Fibroblast of pulmonary artery (primary cell): ENCODE data around the gene PTPRK.

Source experiments
- DNase-seq: peaks from one replicate; pipeline ENCODE4 v3.0.0-alpha.2; 2010; ENCODE audit warnings: low read depth
- H3K4me3 ChIP-seq: replicated peaks from 2 replicates; pipeline ENCODE4 v1.5.1; 2011; ENCODE audit warnings: low read depth, mild to moderate bottlenecking, control low read depth, low read length, moderate library complexity
- TF ChIP-seq, protein P1 (sequence below): IDR thresholded peaks from 2 replicates; pipeline ENCODE4 v1.5.1; 2011; ENCODE audit warnings: mild to moderate bottlenecking, control low read depth, low read length, inconsistent platforms; ENCODE audit errors: missing control alignments

Gene PTPRK

GRCh38 chr6:128174724-128175123 is 345.7 kb downstream of the PTPRK start:
- TF ChIP-seq, protein P1, sequence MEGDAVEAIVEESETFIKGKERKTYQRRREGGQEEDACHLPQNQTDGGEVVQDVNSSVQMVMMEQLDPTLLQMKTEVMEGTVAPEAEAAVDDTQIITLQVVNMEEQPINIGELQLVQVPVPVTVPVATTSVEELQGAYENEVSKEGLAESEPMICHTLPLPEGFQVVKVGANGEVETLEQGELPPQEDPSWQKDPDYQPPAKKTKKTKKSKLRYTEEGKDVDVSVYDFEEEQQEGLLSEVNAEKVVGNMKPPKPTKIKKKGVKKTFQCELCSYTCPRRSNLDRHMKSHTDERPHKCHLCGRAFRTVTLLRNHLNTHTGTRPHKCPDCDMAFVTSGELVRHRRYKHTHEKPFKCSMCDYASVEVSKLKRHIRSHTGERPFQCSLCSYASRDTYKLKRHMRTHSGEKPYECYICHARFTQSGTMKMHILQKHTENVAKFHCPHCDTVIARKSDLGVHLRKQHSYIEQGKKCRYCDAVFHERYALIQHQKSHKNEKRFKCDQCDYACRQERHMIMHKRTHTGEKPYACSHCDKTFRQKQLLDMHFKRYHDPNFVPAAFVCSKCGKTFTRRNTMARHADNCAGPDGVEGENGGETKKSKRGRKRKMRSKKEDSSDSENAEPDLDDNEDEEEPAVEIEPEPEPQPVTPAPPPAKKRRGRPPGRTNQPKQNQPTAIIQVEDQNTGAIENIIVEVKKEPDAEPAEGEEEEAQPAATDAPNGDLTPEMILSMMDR, result no peak
- no peak overlapping the region for H3K4me3 ChIP-seq
- no peak for DNase-seq

DNA sequence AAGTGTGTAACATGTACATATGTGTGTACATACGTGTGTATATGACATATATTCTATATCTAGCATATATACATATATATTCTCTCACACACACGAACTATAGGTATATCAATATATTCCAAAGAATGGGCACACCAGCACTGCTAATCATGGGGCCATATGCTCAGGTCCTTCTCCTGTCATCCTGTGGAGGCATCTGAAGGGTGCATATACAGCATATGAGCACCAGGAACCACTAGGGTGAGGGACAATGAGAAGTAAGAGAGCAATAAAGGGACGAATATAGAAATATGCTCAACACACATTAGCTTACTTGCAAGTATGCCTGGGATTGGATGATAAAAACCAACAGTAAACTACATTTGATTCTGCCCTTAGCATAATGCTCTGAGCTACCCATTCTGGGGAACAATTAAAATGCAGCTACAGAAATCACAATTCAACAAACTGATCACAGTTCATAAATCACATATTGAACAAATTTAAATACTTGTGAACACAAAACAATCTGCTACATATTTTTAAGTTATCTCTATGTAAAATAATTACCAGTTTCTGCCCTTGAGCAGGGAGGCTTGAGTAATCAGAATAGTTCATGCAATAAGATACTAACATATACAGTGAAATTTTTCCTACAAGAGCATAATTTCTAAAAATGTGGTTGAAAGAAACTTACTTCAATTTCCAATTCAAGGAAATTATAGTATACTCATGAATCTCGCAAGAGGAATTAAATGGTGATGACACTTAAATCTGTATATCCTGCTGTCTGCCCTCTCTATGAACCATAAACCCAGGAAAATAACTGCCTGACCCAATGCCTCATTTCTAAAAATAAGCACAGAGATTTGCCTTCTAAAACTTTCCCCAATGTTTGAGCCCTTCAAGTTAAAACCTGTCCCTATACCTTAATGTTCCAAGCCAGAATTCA is 347.4 kb downstream of the PTPRK start:
- no peak overlapping the region for H3K4me3 ChIP-seq
- TF ChIP-seq, protein P1, result no peak
- DNase-seq, result no peak

DNA sequence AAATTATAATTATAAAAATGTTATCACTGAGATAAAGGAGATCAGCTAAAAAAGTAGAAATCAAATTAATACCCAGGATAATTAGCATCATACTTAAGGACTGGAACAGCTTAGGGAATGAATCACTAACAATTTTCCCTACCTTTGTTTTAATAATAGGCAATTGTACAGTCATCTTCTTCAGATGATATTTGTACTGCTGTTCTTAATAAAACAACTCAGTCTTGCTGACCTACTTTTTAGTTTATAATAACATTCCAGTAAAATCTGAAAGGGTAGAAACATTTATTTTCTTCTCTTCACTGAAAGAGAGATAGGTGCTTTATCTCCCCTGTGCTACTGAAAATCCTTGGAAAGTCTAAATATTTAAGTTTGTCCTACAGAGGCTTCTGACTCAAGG is 348.3 kb downstream of the PTPRK start:
- TF ChIP-seq, protein P1, result no peak
- no peak overlapping the region for H3K4me3 ChIP-seq
- DNase-seq, result no peak

DNA sequence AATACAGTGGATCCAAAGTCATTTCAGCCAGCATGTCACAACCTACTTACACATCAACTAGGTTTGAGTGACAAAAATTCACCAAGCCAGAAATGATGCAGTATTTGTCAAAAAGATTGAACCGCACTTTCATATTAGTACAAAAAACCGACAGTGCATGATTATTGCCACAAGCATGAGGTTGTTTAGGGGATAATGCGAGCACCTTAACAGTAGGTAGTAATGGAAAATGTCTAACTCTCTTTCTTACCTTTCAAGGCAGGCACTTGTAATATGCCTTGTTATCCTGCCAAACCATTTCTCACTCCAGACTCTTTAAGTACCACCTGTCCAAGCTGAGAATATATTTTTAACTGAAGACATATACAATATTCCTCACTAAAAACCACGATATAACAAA is 349.2 kb downstream of the PTPRK start:
- TF ChIP-seq, protein P1, result no peak
- no peak overlapping the region for H3K4me3 ChIP-seq
- no peak for DNase-seq

DNA sequence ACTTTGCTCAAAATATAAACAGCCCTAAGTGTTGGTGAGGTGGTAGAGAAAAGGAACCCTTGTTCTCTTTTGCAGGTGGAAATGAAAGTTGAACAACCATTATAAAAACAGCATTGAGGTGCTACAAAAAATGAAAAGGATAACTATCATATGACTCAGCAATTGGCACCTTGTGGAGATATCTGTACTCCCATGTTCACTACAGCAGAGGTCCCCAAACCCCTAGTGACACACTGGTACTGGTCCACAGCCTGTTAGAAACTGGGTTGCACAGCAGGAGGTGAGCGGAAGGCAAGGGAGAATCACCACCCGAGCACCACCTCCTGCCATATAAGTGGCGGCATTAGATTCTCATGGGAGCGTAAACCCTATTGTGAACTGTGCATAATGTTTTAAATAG is 352.2 kb downstream of the PTPRK start:
- no peak for DNase-seq
- H3K4me3 ChIP-seq, result no peak overlapping the region
- TF ChIP-seq, protein P1, result no peak

DNA sequence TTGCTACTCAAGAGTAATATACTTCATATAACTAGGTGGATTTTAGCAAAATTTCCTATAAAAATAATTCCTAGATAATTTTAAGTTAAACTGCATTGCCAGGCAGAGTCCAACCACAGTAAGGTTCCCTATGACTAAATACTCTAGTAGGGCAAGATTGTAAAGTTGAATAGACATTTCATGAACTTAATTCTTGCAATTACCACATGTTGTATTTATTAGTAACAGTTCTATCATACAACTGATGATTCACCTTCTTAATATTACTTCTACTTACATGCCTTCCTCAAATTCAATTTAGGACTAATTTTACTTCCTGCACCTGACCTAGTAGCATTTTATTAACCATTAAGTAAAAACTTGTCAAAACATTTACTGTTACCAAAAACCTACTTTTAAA is 352.8 kb downstream of the PTPRK start:
- no peak for DNase-seq
- TF ChIP-seq, protein P1, result no peak

DNA sequence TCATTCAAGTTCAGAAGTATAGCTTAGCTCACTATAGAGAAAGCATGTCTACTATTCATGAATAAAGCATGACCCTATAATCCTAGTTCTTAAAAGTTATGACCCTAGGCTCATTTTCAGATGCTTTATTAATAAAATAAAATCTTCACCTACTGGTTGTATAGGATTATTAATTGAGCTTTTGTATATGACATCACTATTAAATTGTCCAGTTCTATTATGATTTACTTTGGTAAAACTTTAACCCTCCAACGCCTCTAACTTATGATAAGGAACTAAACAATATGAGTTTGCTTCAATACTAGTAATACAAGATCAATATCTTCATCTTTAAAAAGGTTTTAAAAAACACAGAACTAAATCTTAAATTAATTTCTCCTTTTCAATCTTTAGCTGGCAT is 356.1 kb downstream of the PTPRK start:
- no peak for DNase-seq
- TF ChIP-seq, protein P1, result no peak
- H3K4me3 ChIP-seq, result no peak overlapping the region

More for the DNA sequence above, 352.8 kb downstream of the PTPRK start:
- H3K4me3 ChIP-seq, result no peak overlapping the region
